GM23338 (cell line): ENCODE data around the gene EBF4. TPM values are rescaled to one million over a fixed set of nuclear protein-coding genes. Genes with fewer than 3 reads are reported as not detected.

Source experiments
- ATAC-seq: fragments of 200-7000 bp; cut with Tn5 transposase; 3 replicates; pipeline ENCODE4 v1.9.1; 2020
- DNase-seq: peaks from one replicate; pipeline ENCODE4 v3.0.0-alpha.2; 2015; ENCODE audit warnings: low spot score
- H2AFZ ChIP-seq: fragments of 200-600 bp; sonication (generic); 2 replicates; pipeline ENCODE4 v1.8.0; 2016; ENCODE audit warnings: antibody characterized with exemption, mild to moderate bottlenecking, moderate library complexity
- H3F3A ChIP-seq: fragments of 200-600 bp; sonication (generic); replicated peaks from 2 replicates; pipeline ENCODE4 v1.8.0; 2017; ENCODE audit warnings: antibody characterized with exemption, mixed run types, low read depth
- H3K27ac ChIP-seq: fragments of 200-600 bp; sonication (generic); 2 replicates; pipeline ENCODE4 v1.6.1; 2016; ENCODE audit warnings: low read depth
- H3K27me3 ChIP-seq: fragments of 200-600 bp; sonication (generic); 2 replicates; pipeline ENCODE4 v1.8.0; 2016; ENCODE audit warnings: mild to moderate bottlenecking, mixed run types, moderate library complexity; ENCODE audit not compliant: insufficient read depth
- H3K36me3 ChIP-seq: fragments of 200-600 bp; sonication (generic); 2 replicates; pipeline ENCODE4 v1.8.0; 2016; ENCODE audit warnings: mild to moderate bottlenecking; ENCODE audit not compliant: insufficient read depth
- H3K4me1 ChIP-seq: fragments of 200-600 bp; sonication (generic); 2 replicates; pipeline ENCODE4 v1.8.0; 2016; ENCODE audit warnings: mild to moderate bottlenecking, moderate library complexity; ENCODE audit not compliant: insufficient read depth
- H3K4me2 ChIP-seq: fragments of 200-600 bp; sonication (generic); 2 replicates; pipeline ENCODE4 v1.7.1; 2017; ENCODE audit warnings: mixed run types
- H3K4me3 ChIP-seq: fragments of 200-600 bp; sonication (generic); 2 replicates; pipeline ENCODE4 v1.6.1; 2016; ENCODE audit warnings: mixed run types
- H3K79me2 ChIP-seq: fragments of 200-600 bp; sonication (generic); replicated peaks from 2 replicates; pipeline ENCODE4 v1.8.0; 2017; ENCODE audit warnings: mild to moderate bottlenecking; ENCODE audit not compliant: insufficient read depth
- H3K9me2 ChIP-seq: fragments of 200-600 bp; sonication (generic); 2 replicates; pipeline ENCODE4 v1.8.0; 2017; ENCODE audit not compliant: insufficient read depth
- H4K20me1 ChIP-seq: fragments of 200-600 bp; sonication (generic); replicated peaks from 2 replicates; pipeline ENCODE4 v1.8.0; 2017; ENCODE audit warnings: mild to moderate bottlenecking; ENCODE audit not compliant: insufficient read depth
- H3K27ac Mint-ChIP-seq: 2 replicates; pipeline ENCODE4 v1.8.0; 2020; ENCODE audit warnings: inconsistent platforms, mild to moderate bottlenecking, moderate library complexity, mixed read lengths
- H3K27me3 Mint-ChIP-seq: 3 replicates; pipeline ENCODE4 v1.8.0; 2022; ENCODE audit warnings: low read depth, mild to moderate bottlenecking, moderate library complexity, mixed read lengths, inconsistent platforms; ENCODE audit not compliant: insufficient read depth, poor library complexity
- H3K36me3 Mint-ChIP-seq: 3 replicates; pipeline ENCODE4 v1.8.0; 2021; ENCODE audit warnings: low read depth, mild to moderate bottlenecking, inconsistent platforms, moderate library complexity, mixed read lengths
- H3K4me1 Mint-ChIP-seq: 3 replicates; pipeline ENCODE4 v1.8.0; 2020; ENCODE audit warnings: mild to moderate bottlenecking, inconsistent platforms, mixed read lengths
- H3K4me3 Mint-ChIP-seq: 3 replicates; pipeline ENCODE4 v1.8.0; 2021; ENCODE audit warnings: moderate library complexity, mild to moderate bottlenecking, inconsistent platforms, mixed read lengths
- H3K9me3 Mint-ChIP-seq: 3 replicates; pipeline ENCODE4 v1.8.0; 2020; ENCODE audit warnings: moderate library complexity, mild to moderate bottlenecking, inconsistent platforms, mixed read lengths
- EZH2phosphoT487 ChIP-seq: fragments of 200-600 bp; sonication (generic); IDR thresholded peaks from one replicate; pipeline ENCODE4 v1.8.1; 2018; ENCODE audit warnings: antibody characterized with exemption; ENCODE audit not compliant: unreplicated experiment
- POLR2AphosphoS5 ChIP-seq: IDR thresholded peaks from 2 replicates; pipeline ENCODE4 v1.6.1; 2016; ENCODE audit warnings: antibody characterized with exemption, low read depth
- REST ChIP-seq: IDR thresholded peaks from one replicate; pipeline ENCODE4 v1.6.1; 2018; ENCODE audit warnings: antibody characterized with exemption; ENCODE audit not compliant: unreplicated experiment
- ZNF462 ChIP-seq: fragments of 250-450 bp; sonication (Bioruptor Pico); IDR thresholded peaks from 2 replicates; pipeline ENCODE4 v1.5.0; 2020; ENCODE audit warnings: mild to moderate bottlenecking, moderate library complexity
- polyA plus RNA-seq: library from polyadenylated mRNA; unstranded; fragments of >200 nt; fragmentation: Nextera tagmentation; extraction: Ambion mirVana; gene quantifications from 2 replicates; pipeline ENCODE4 v1.2.1, GENCODE V29; 2016
- total RNA-seq: library from RNA; depleted of rRNA; stranded (reverse); fragments of >200 nt; shearing (Covaris generic); gene quantifications from 2 replicates; pipeline ENCODE4 v1.2.3, GENCODE V29; 2014

EBF4 gene
- total and polyA plus RNA-seq, 2 experiments from 2014 or later = 0.66 to 1.6 TPM

DNA sequence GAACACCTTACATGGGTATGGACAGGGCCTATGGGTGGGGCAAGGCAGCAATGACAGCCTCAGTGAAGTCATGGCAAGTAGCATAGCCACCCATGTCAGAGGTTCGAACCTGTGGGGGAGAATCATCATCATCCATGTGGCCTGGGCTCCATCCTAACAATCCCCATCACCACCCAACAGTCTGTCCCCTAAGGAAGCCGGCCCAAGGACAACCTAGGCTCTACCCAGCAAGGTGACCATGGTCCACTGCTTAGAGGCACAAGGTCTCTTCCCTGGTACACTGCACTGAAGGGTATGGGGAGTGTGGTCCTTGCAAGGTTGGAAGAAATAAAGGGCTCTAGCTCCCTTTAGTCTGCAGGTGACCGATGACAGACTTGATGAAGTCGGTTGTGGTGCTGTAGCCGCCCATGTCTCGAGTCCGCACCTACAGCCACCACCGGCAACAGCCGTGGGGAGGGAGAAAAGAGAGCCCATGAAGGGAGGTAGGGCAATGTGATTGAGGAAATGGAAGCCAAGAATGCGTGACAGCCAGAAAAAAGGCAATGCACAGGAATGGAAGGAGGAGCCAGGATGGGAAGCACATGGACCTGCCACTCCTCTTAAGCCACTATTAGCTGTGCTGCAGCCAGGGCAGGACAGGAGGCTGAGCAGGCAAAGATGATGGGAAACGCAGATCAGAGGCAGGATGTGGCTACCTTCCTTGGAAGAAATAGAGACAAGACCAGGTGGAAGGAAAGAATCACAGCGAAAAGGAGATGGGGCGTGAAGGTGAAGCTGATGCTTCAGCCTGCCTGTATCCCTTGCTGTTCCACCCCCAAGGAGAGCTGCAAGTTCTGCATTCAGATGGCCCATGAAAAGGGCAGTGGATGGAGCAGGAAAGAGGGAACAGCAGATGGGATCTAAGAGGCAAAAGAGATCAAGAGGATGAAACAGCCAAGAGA, 33.9 kb upstream of the EBF4 start:
- Mint-ChIP-seq H3K27me3 (peaks cover 30% of the 10 kb centered on the region), H3K36me3 (peaks cover 96% of the 10 kb centered on the region), H3K9me3 (peaks cover 4% of the 10 kb centered on the region), H3K27ac (peak overlapping the region; percentile 67), H3K4me3 (no peak overlapping the region), H3K4me1 (peaks cover 23% of the 10 kb centered on the region)
- peak; percentile 47 for DNase-seq
- ATAC-seq = peak; percentile 49
- Histone ChIP-seq H3K4me3 (no peak overlapping the region), H3K27me3 (no peaks in the 10 kb centered on the region), H4K20me1 (peaks cover 55% of the 10 kb centered on the region), H3K4me1 (peaks cover 6% of the 10 kb centered on the region; the same call in 1 of the 2 replicates), H3K36me3 (peaks cover 54% of the 10 kb centered on the region), H3K27ac (peak overlapping the region; percentile 66; the same call in 1 of the 2 replicates), H3K4me2 (no peak overlapping the region), H3K9me2 (no peaks in the 10 kb centered on the region), H3F3A (peaks cover 64% of the 10 kb centered on the region), H3K79me2 (peaks cover 46% of the 10 kb centered on the region), H2AFZ (no peak overlapping the region)
- TF ChIP-seq POLR2AphosphoS5 (peak; percentile 64), REST (no peak)

- H3K4me1 ChIP-seq = peaks cover 1% of the 10 kb centered on the region; the same call in 1 of the 2 replicates
- peaks cover 90% of the 10 kb centered on the region for H3K36me3 Mint-ChIP-seq
- H3K79me2 ChIP-seq = peaks cover 39% of the 10 kb centered on the region
- ATAC-seq (peak; percentile 1; the same call in 1 of the 3 replicates), DNase-seq (no peak)
- H3F3A ChIP-seq = peaks cover 59% of the 10 kb centered on the region
- no peak overlapping the region for H2AFZ ChIP-seq
- H3K4me3 ChIP-seq = no peak overlapping the region
- peaks cover 27% of the 10 kb centered on the region for H3K27me3 Mint-ChIP-seq
- H3K36me3 ChIP-seq = peaks cover 46% of the 10 kb centered on the region
- no peak overlapping the region for H3K4me2 ChIP-seq
- H3K27ac Mint-ChIP-seq = no peak overlapping the region
- H3K9me2 ChIP-seq = no peaks in the 10 kb centered on the region
- H3K4me1 Mint-ChIP-seq = peaks cover 17% of the 10 kb centered on the region
- peaks cover 46% of the 10 kb centered on the region for H4K20me1 ChIP-seq
- H3K9me3 Mint-ChIP-seq = peaks cover 4% of the 10 kb centered on the region
- TF ChIP-seq REST (no peak), ZNF462 (CRISPR knock-in tag) (no peak), EZH2phosphoT487 (no peak)
- no peaks in the 10 kb centered on the region for H3K27me3 ChIP-seq
- no peak overlapping the region for H3K27ac ChIP-seq
- H3K4me3 Mint-ChIP-seq = no peak overlapping the region
Measured at GRCh38 chr20:2659547-2659946, 33.0 kb upstream of the EBF4 start.
